GM23338 (cell line): ENCODE data around the gene FOXJ2. TPM values are rescaled to one million over a fixed set of nuclear protein-coding genes. Genes with fewer than 3 reads are reported as not detected.

Experiments
- ATAC-seq: fragments of 200-7000 bp; cut with Tn5 transposase; 3 replicates; pipeline ENCODE4 v1.9.1; 2020
- DNase-seq: peaks from one replicate; pipeline ENCODE4 v3.0.0-alpha.2; 2015; ENCODE audit warnings: low spot score
- H2AFZ ChIP-seq: fragments of 200-600 bp; sonication (generic); 2 replicates; pipeline ENCODE4 v1.8.0; 2016; ENCODE audit warnings: antibody characterized with exemption, mild to moderate bottlenecking, moderate library complexity
- H3F3A ChIP-seq: fragments of 200-600 bp; sonication (generic); replicated peaks from 2 replicates; pipeline ENCODE4 v1.8.0; 2017; ENCODE audit warnings: antibody characterized with exemption, mixed run types, low read depth
- H3K27ac ChIP-seq: fragments of 200-600 bp; sonication (generic); 2 replicates; pipeline ENCODE4 v1.6.1; 2016; ENCODE audit warnings: low read depth
- H3K27me3 ChIP-seq: fragments of 200-600 bp; sonication (generic); 2 replicates; pipeline ENCODE4 v1.8.0; 2016; ENCODE audit warnings: mild to moderate bottlenecking, mixed run types, moderate library complexity; ENCODE audit not compliant: insufficient read depth
- H3K36me3 ChIP-seq: fragments of 200-600 bp; sonication (generic); 2 replicates; pipeline ENCODE4 v1.8.0; 2016; ENCODE audit warnings: mild to moderate bottlenecking; ENCODE audit not compliant: insufficient read depth
- H3K4me1 ChIP-seq: fragments of 200-600 bp; sonication (generic); 2 replicates; pipeline ENCODE4 v1.8.0; 2016; ENCODE audit warnings: mild to moderate bottlenecking, moderate library complexity; ENCODE audit not compliant: insufficient read depth
- H3K4me2 ChIP-seq: fragments of 200-600 bp; sonication (generic); 2 replicates; pipeline ENCODE4 v1.7.1; 2017; ENCODE audit warnings: mixed run types
- H3K4me3 ChIP-seq: fragments of 200-600 bp; sonication (generic); 2 replicates; pipeline ENCODE4 v1.6.1; 2016; ENCODE audit warnings: mixed run types
- H3K79me2 ChIP-seq: fragments of 200-600 bp; sonication (generic); replicated peaks from 2 replicates; pipeline ENCODE4 v1.8.0; 2017; ENCODE audit warnings: mild to moderate bottlenecking; ENCODE audit not compliant: insufficient read depth
- H3K9me2 ChIP-seq: fragments of 200-600 bp; sonication (generic); 2 replicates; pipeline ENCODE4 v1.8.0; 2017; ENCODE audit not compliant: insufficient read depth
- H4K20me1 ChIP-seq: fragments of 200-600 bp; sonication (generic); replicated peaks from 2 replicates; pipeline ENCODE4 v1.8.0; 2017; ENCODE audit warnings: mild to moderate bottlenecking; ENCODE audit not compliant: insufficient read depth
- H3K27ac Mint-ChIP-seq: 2 replicates; pipeline ENCODE4 v1.8.0; 2020; ENCODE audit warnings: inconsistent platforms, mild to moderate bottlenecking, moderate library complexity, mixed read lengths
- H3K27me3 Mint-ChIP-seq: 3 replicates; pipeline ENCODE4 v1.8.0; 2022; ENCODE audit warnings: low read depth, mild to moderate bottlenecking, moderate library complexity, mixed read lengths, inconsistent platforms; ENCODE audit not compliant: insufficient read depth, poor library complexity
- H3K36me3 Mint-ChIP-seq: 3 replicates; pipeline ENCODE4 v1.8.0; 2021; ENCODE audit warnings: low read depth, mild to moderate bottlenecking, inconsistent platforms, moderate library complexity, mixed read lengths
- H3K4me1 Mint-ChIP-seq: 3 replicates; pipeline ENCODE4 v1.8.0; 2020; ENCODE audit warnings: mild to moderate bottlenecking, inconsistent platforms, mixed read lengths
- H3K4me3 Mint-ChIP-seq: 3 replicates; pipeline ENCODE4 v1.8.0; 2021; ENCODE audit warnings: moderate library complexity, mild to moderate bottlenecking, inconsistent platforms, mixed read lengths
- H3K9me3 Mint-ChIP-seq: 3 replicates; pipeline ENCODE4 v1.8.0; 2020; ENCODE audit warnings: moderate library complexity, mild to moderate bottlenecking, inconsistent platforms, mixed read lengths
- CTCF ChIP-seq, 2 experiments: fragments of 200-600 bp in 1 of 2; sonication (generic) in 1 of 2; conservative IDR thresholded peaks; 2 replicates each; pipeline versions ENCODE4 v1.5.1 to v1.6.1; 2016 to 2017; ENCODE audit warnings: antibody characterized with exemption in 2 of 2, low read depth in 2 of 2, mild to moderate bottlenecking in 2 of 2, moderate library complexity in 1 of 2
- ETS1 ChIP-seq: IDR thresholded peaks from 2 replicates; pipeline ENCODE4 v1.6.1; 2016; ENCODE audit warnings: antibody characterized with exemption
- EZH2 ChIP-seq: fragments of 200-600 bp; sonication (generic); IDR thresholded peaks from one replicate; pipeline ENCODE4 v1.8.0; 2017; ENCODE audit warnings: antibody characterized with exemption, mild to moderate bottlenecking, low read depth; ENCODE audit not compliant: unreplicated experiment
- EZH2phosphoT487 ChIP-seq: fragments of 200-600 bp; sonication (generic); IDR thresholded peaks from one replicate; pipeline ENCODE4 v1.8.1; 2018; ENCODE audit warnings: antibody characterized with exemption; ENCODE audit not compliant: unreplicated experiment
- JUNB ChIP-seq: IDR thresholded peaks from one replicate; pipeline ENCODE4 v1.6.1; 2016; ENCODE audit warnings: antibody characterized with exemption; ENCODE audit not compliant: unreplicated experiment
- NANOG ChIP-seq: IDR thresholded peaks from 2 replicates; pipeline ENCODE4 v1.6.1; 2016; ENCODE audit warnings: antibody characterized with exemption, borderline replicate concordance
- POLR2AphosphoS5 ChIP-seq: IDR thresholded peaks from 2 replicates; pipeline ENCODE4 v1.6.1; 2016; ENCODE audit warnings: antibody characterized with exemption, low read depth
- STAT1 ChIP-seq: IDR thresholded peaks from one replicate; pipeline ENCODE4 v1.6.1; 2016; ENCODE audit warnings: antibody characterized with exemption; ENCODE audit not compliant: unreplicated experiment
- ZNF114 ChIP-seq: fragments of 250-450 bp; sonication (Bioruptor Pico); IDR thresholded peaks from 2 replicates; pipeline ENCODE4 v1.5.0; 2020; ENCODE audit warnings: mild to moderate bottlenecking, moderate library complexity
- ZNF331 ChIP-seq: fragments of 250-450 bp; sonication (Bioruptor Pico); IDR thresholded peaks from 2 replicates; pipeline ENCODE4 v1.5.0; 2020; ENCODE audit warnings: low read depth, mild to moderate bottlenecking, moderate library complexity
- ZNF462 ChIP-seq: fragments of 250-450 bp; sonication (Bioruptor Pico); IDR thresholded peaks from 2 replicates; pipeline ENCODE4 v1.5.0; 2020; ENCODE audit warnings: mild to moderate bottlenecking, moderate library complexity
- polyA plus RNA-seq: library from polyadenylated mRNA; unstranded; fragments of >200 nt; fragmentation: Nextera tagmentation; extraction: Ambion mirVana; gene quantifications from 2 replicates; pipeline ENCODE4 v1.2.1, GENCODE V29; 2016
- total RNA-seq: library from RNA; depleted of rRNA; stranded (reverse); fragments of >200 nt; shearing (Covaris generic); gene quantifications from 2 replicates; pipeline ENCODE4 v1.2.3, GENCODE V29; 2014

FOXJ2 gene
- total and polyA plus RNA-seq, 2 experiments from 2014 or later: 4.9 to 10.4 TPM

GRCh38 chr12:8031872-8032241 is 659 bp upstream of the FOXJ2 start:
- no peaks in the 10 kb centered on the region for H3K9me3 Mint-ChIP-seq

More at GRCh38 chr12:8031872-8032241, 659 bp upstream of the FOXJ2 start:
- H3K4me3 Mint-ChIP-seq: peak overlapping the region; percentile 77
- H3K36me3 Mint-ChIP-seq: no peaks in the 10 kb centered on the region
- H3K27ac ChIP-seq: no peak overlapping the region
- peaks cover 42% of the 10 kb centered on the region for H3K4me1 ChIP-seq
- DNase-seq (no peak), ATAC-seq (no peak)
- peaks cover 17% of the 10 kb centered on the region; the same call in 1 of the 2 replicates for H3F3A ChIP-seq
- peak overlapping the region; percentile 83 for H3K4me2 ChIP-seq
- H3K4me3 ChIP-seq: peak overlapping the region; percentile 88
- no peaks in the 10 kb centered on the region for H3K36me3 ChIP-seq
- H3K4me1 Mint-ChIP-seq: peaks cover 36% of the 10 kb centered on the region
- H4K20me1 ChIP-seq: 0 out of 2 replicates have a peak, but pooled peaks cover 4% of the 10 kb centered on the region
- H3K79me2 ChIP-seq: peaks cover 13% of the 10 kb centered on the region
- H3K27me3 Mint-ChIP-seq: no peaks in the 10 kb centered on the region
- no peaks in the 10 kb centered on the region for H3K9me2 ChIP-seq
- TF ChIP-seq POLR2AphosphoS5 (no peak), ETS1 (no peak), STAT1 (no peak), ZNF462 (CRISPR knock-in tag) (no peak), JUNB (no peak), EZH2phosphoT487 (no peak), CTCF (conservative IDR thresholded peaks at IDR 0.05; ENCODE audit: low read depth in 2 of 2) (no peak), ZNF114 (CRISPR knock-in tag) (no peak), ZNF331 (CRISPR knock-in tag) (no peak), EZH2 (no peak), NANOG (no peak)
- H2AFZ ChIP-seq: no peak overlapping the region; the same call in 1 of the 2 replicates
- no peak overlapping the region for H3K27ac Mint-ChIP-seq
- no peaks in the 10 kb centered on the region for H3K27me3 ChIP-seq
